Smooth muscle cell (in vitro differentiated cells): Measurements from ENCODE around the gene SFXN5. TPM values are rescaled to one million over a fixed set of nuclear protein-coding genes. Genes with fewer than 3 reads are reported as not detected.

Source experiments
- DNase-seq: peaks from one replicate; lab custom pipeline; 2025; ENCODE audit not compliant: unreplicated experiment; lab: John Stamatoyannopoulos, UW
- H2AFZ ChIP-seq: fragments of 200-600 bp; sonication (generic); 2 replicates; pipeline ENCODE4 v1.6.0; 2016; ENCODE audit warnings: antibody characterized with exemption, low read depth, mild to moderate bottlenecking
- H3F3A ChIP-seq: fragments of 200-600 bp; sonication (generic); 2 replicates; pipeline ENCODE4 v1.6.0; 2017; ENCODE audit warnings: antibody characterized with exemption, low read depth
- H3K27ac ChIP-seq: fragments of 200-600 bp; sonication (generic); 2 replicates; pipeline ENCODE4 v1.5.1; 2016; ENCODE audit warnings: low read depth, mild to moderate bottlenecking
- H3K27me3 ChIP-seq: fragments of 200-600 bp; sonication (generic); 2 replicates; pipeline ENCODE4 v1.6.1; 2016; ENCODE audit warnings: low read depth, mild to moderate bottlenecking
- H3K36me3 ChIP-seq: fragments of 200-600 bp; sonication (generic); 2 replicates; pipeline ENCODE4 v1.5.1; 2016; ENCODE audit warnings: low read depth
- H3K4me1 ChIP-seq: fragments of 200-600 bp; sonication (generic); 2 replicates; pipeline ENCODE4 v1.5.1; 2016; ENCODE audit warnings: low read depth
- H3K4me2 ChIP-seq: fragments of 200-600 bp; sonication (generic); 2 replicates; pipeline ENCODE4 v1.6.0; 2016; ENCODE audit warnings: mild to moderate bottlenecking
- H3K4me3 ChIP-seq: fragments of 200-600 bp; sonication (generic); 2 replicates; pipeline ENCODE4 v1.5.1; 2016; ENCODE audit warnings: mild to moderate bottlenecking
- H3K79me2 ChIP-seq: fragments of 200-600 bp; sonication (generic); 2 replicates; pipeline ENCODE4 v1.6.0; 2016; ENCODE audit warnings: low read depth, mild to moderate bottlenecking
- H3K9ac ChIP-seq: fragments of 200-600 bp; sonication (generic); 2 replicates; pipeline ENCODE4 v1.6.0; 2016; ENCODE audit warnings: low read depth
- H3K9me3 ChIP-seq: fragments of 200-600 bp; sonication (generic); replicated peaks from 2 replicates; pipeline ENCODE4 v1.5.1; 2016; ENCODE audit warnings: low read depth
- H4K20me1 ChIP-seq: fragments of 200-600 bp; sonication (generic); 2 replicates; pipeline ENCODE4 v1.6.0; 2016; ENCODE audit warnings: low read depth
- CTCF ChIP-seq: fragments of 200-600 bp; sonication (generic); IDR thresholded peaks from 2 replicates; pipeline ENCODE4 v1.5.1; 2017; ENCODE audit warnings: borderline replicate concordance, mild to moderate bottlenecking, antibody characterized with exemption; ENCODE audit not compliant: insufficient read depth, poor library complexity, severe bottlenecking
- WGBS: methylation state at CpG from one replicate; pipeline ENCODE4 v1.1.7; 2016; ENCODE audit warnings: low lambda C conversion rate; 5-methylcytosine and 5-hydroxymethylcytosine counted together
- polyA plus RNA-seq: library from polyadenylated mRNA; unstranded; fragments of >200 nt; fragmentation: Nextera tagmentation; extraction: Ambion mirVana; gene quantifications from 2 replicates; pipeline ENCODE4 v1.2.1, GENCODE V29; 2016
- total RNA-seq: library from RNA; depleted of rRNA; stranded (reverse); fragments of >200 nt; gene quantifications from 2 replicates; pipeline ENCODE4 v1.2.3, GENCODE V29; 2014

The SFXN5 gene
- total and polyA plus RNA-seq, 2 experiments from 2014 or later = 6.9 to 8.3 TPM

- 87% methylated on average over 8 of the region's 8 CpGs for WGBS
- H4K20me1 ChIP-seq = no peaks in the 10 kb centered on the region
Measured at GRCh38 chr2:72968286-72968685, 103.2 kb downstream of the SFXN5 start.

GRCh38 chr2:72965770-72966450 is 105.6 kb downstream of the SFXN5 start:
- Histone ChIP-seq H3K4me3 (no peak overlapping the region), H2AFZ (no peak overlapping the region), H3K4me1 (no peaks in the 10 kb centered on the region), H3K9ac (no peak overlapping the region), H3K9me3 (no peaks in the 10 kb centered on the region), H3K36me3 (no peaks in the 10 kb centered on the region), H4K20me1 (no peaks in the 10 kb centered on the region), H3K79me2 (no peaks in the 10 kb centered on the region), H3F3A (no peaks in the 10 kb centered on the region), H3K27me3 (no peaks in the 10 kb centered on the region), H3K27ac (no peak overlapping the region), H3K4me2 (no peak overlapping the region)
- TF ChIP-seq CTCF = no peak
- 90% methylated on average over 14 of the region's 14 CpGs for WGBS
- DNase-seq = no peak

More at GRCh38 chr2:72968286-72968685, 103.2 kb downstream of the SFXN5 start:
- H3K4me2 ChIP-seq = no peak overlapping the region
- no peaks in the 10 kb centered on the region for H3K27me3 ChIP-seq
- no peak for TF ChIP-seq CTCF
- no peak overlapping the region for H3K9ac ChIP-seq
- DNase-seq = no peak
- H3K36me3 ChIP-seq = no peaks in the 10 kb centered on the region
- H3K4me1 ChIP-seq = no peaks in the 10 kb centered on the region
- H3K27ac ChIP-seq = no peak overlapping the region
- H3K4me3 ChIP-seq = no peak overlapping the region
- no peak overlapping the region for H2AFZ ChIP-seq
- H3F3A ChIP-seq = no peaks in the 10 kb centered on the region
- no peaks in the 10 kb centered on the region for H3K79me2 ChIP-seq
- H3K9me3 ChIP-seq = no peaks in the 10 kb centered on the region

GRCh38 chr2:72965016-72965415 is 106.5 kb downstream of the SFXN5 start:
- Histone ChIP-seq H3K79me2 (no peaks in the 10 kb centered on the region), H4K20me1 (no peaks in the 10 kb centered on the region), H3K36me3 (no peaks in the 10 kb centered on the region), H3F3A (no peaks in the 10 kb centered on the region), H3K4me3 (no peak overlapping the region), H3K9me3 (no peaks in the 10 kb centered on the region), H3K27me3 (no peaks in the 10 kb centered on the region), H3K9ac (no peak overlapping the region), H3K27ac (no peak overlapping the region), H2AFZ (no peak overlapping the region), H3K4me2 (no peak overlapping the region), H3K4me1 (no peaks in the 10 kb centered on the region)
- TF ChIP-seq CTCF = no peak
- no peak for DNase-seq
- WGBS = 85% methylated on average over 10 of the region's 12 CpGs

- no peaks in the 10 kb centered on the region for H3F3A ChIP-seq
- H3K4me1 ChIP-seq = no peaks in the 10 kb centered on the region
- H3K4me2 ChIP-seq = no peak overlapping the region
- TF ChIP-seq CTCF = no peak
- no peaks in the 10 kb centered on the region for H3K79me2 ChIP-seq
- no peak for DNase-seq
- WGBS = 91% methylated on average over 6 of the region's 6 CpGs
- H3K27me3 ChIP-seq = no peaks in the 10 kb centered on the region
- H3K27ac ChIP-seq = no peak overlapping the region
- no peaks in the 10 kb centered on the region for H3K36me3 ChIP-seq
- no peaks in the 10 kb centered on the region for H3K9me3 ChIP-seq
- no peak overlapping the region for H3K4me3 ChIP-seq
- no peaks in the 10 kb centered on the region for H4K20me1 ChIP-seq
- no peak overlapping the region for H3K9ac ChIP-seq
- H2AFZ ChIP-seq = no peak overlapping the region
Measured at GRCh38 chr2:72964146-72964525, 107.4 kb downstream of the SFXN5 start.
